HCT116 (cell line): ENCODE measurements around the gene WWOX. TPM values are rescaled to one million over a fixed set of nuclear protein-coding genes. Genes with fewer than 3 reads are reported as not detected.

ENCODE experiments used
- ATAC-seq: fragments of 200-7000 bp; cut with Tn5 transposase; 2 replicates; pipeline ENCODE4 v1.9.1; 2020; ENCODE audit warnings: mild to moderate bottlenecking, moderate library complexity
- BruUV-seq: library from RNA; stranded (reverse); fragments of 400-500 nt; replicated peaks from 2 replicates; lab custom pipeline; 2021; lab: Mats Ljungman, UMichigan
- CTCF ChIA-PET: fragments of 300-600 bp; sonication (Branson Sonifier 250); formaldehyde crosslinking; loops from one replicate; lab custom pipeline; 2021; ENCODE audit warnings: antibody characterized with exemption; lab: Charles Lee
- POLR2A ChIA-PET: fragments of 300-600, 350-600 bp; sonication (Branson Sonifier 250); formaldehyde crosslinking; loops from one replicate; lab custom pipeline; 2021; ENCODE audit warnings: antibody characterized with exemption; lab: Charles Lee
- RAD21 ChIA-PET, 2 experiments: fragments of 300-600 bp; sonication (Branson Sonifier 250); formaldehyde crosslinking; loops; one replicate each; lab custom pipeline; 2023; ENCODE audit warnings: low total read pairs in 2 of 2; ENCODE audit not compliant: uncharacterized antibody in 2 of 2, unreplicated experiment in 2 of 2, low non-redundant PET in 1 of 2; lab: Charles Lee
- DNase-seq: peaks from one replicate; pipeline ENCODE4 v3.0.0-alpha.2; 2010; ENCODE audit warnings: low read depth, low spot score
- H2AFZ ChIP-seq: fragments of 200-600 bp; shearing (Covaris generic), sonication (generic); 2 replicates; pipeline ENCODE4 v1.6.1; 2017; ENCODE audit warnings: low read depth, mixed run types, mixed read lengths, antibody characterized with exemption, low read length; ENCODE audit not compliant: poor library complexity, severe bottlenecking
- H3K27ac ChIP-seq: 2 replicates; pipeline ENCODE4 v1.5.1; 2012; ENCODE audit warnings: low read depth, low read length
- H3K27me3 ChIP-seq: fragments of 200-600 bp; sonication (generic); 2 replicates; pipeline ENCODE4 v1.6.1; 2016; ENCODE audit warnings: mixed run types, low read length, mixed read lengths; ENCODE audit not compliant: insufficient read depth
- H3K36me3 ChIP-seq, 2 experiments: fragments of 200-500 bp in 1 of 2; fragments of 200-600 bp in 1 of 2; sonication (Bioruptor generic) in 1 of 2; sonication (generic) in 1 of 2; 2 replicates each; pipeline versions ENCODE4 v1.5.1 to v1.6.1; 2014 to 2016; ENCODE audit warnings: low read length in 2 of 2, inconsistent platforms in 1 of 2, mixed read lengths in 1 of 2, mixed run types in 1 of 2; ENCODE audit not compliant: insufficient read depth in 2 of 2, control insufficient read depth in 1 of 2
- H3K4me1 ChIP-seq, 2 experiments: fragments of 200-600 bp in 1 of 2; sonication (generic) in 1 of 2; 2 replicates each; pipeline versions ENCODE4 v1.5.1 to v1.6.1; 2012 to 2017; ENCODE audit warnings: low read length in 2 of 2, inconsistent platforms in 1 of 2, mild to moderate bottlenecking in 1 of 2, mixed read lengths in 1 of 2, mixed run types in 1 of 2, moderate library complexity in 1 of 2; ENCODE audit not compliant: insufficient read depth in 2 of 2, control insufficient read depth in 1 of 2
- H3K4me2 ChIP-seq: fragments of 200-600 bp; sonication (generic); 2 replicates; pipeline ENCODE4 v1.6.1; 2017; ENCODE audit warnings: mixed run types, low read length, mixed read lengths
- H3K4me3 ChIP-seq, 2 experiments: fragments of 200-600 bp in 1 of 2; sonication (generic) in 1 of 2; replicated peaks in 1 of 2; 2 replicates each; pipeline ENCODE4 v1.5.1; 2011 to 2016; ENCODE audit warnings: low read length in 2 of 2, control low read depth in 1 of 2, low read depth in 1 of 2, mild to moderate bottlenecking in 1 of 2, mixed read lengths in 1 of 2, mixed run types in 1 of 2
- H3K79me2 ChIP-seq: fragments of 200-600 bp; sonication (generic); 2 replicates; pipeline ENCODE4 v1.6.1; 2017; ENCODE audit warnings: mild to moderate bottlenecking, mixed run types, low read length, moderate library complexity, mixed read lengths; ENCODE audit not compliant: insufficient read depth
- H3K9ac ChIP-seq: fragments of 200-600 bp; sonication (generic); 2 replicates; pipeline ENCODE4 v1.6.1; 2016; ENCODE audit warnings: low read length, mixed read lengths
- H3K9me2 ChIP-seq: fragments of 200-600 bp; sonication (generic), shearing (Covaris generic); 2 replicates; pipeline ENCODE4 v1.6.1; 2017; ENCODE audit warnings: mixed run types, mild to moderate bottlenecking, moderate library complexity; ENCODE audit not compliant: insufficient read depth
- H3K9me3 ChIP-seq, 2 experiments: fragments of 200-500 bp in 1 of 2; fragments of 200-600 bp in 1 of 2; sonication (Bioruptor generic) in 1 of 2; sonication (generic) in 1 of 2; 2 replicates each; pipeline ENCODE4 v1.6.1; 2014 to 2017; ENCODE audit warnings: low read length in 2 of 2, mixed read lengths in 2 of 2, inconsistent platforms in 1 of 2, low read depth in 1 of 2, mild to moderate bottlenecking in 1 of 2, mixed run types in 1 of 2, moderate library complexity in 1 of 2; ENCODE audit not compliant: control insufficient read depth in 1 of 2, insufficient read depth in 1 of 2
- H4K20me1 ChIP-seq: fragments of 200-600 bp; sonication (generic), shearing (Covaris generic); 2 replicates; pipeline ENCODE4 v1.6.1; 2017; ENCODE audit warnings: mixed run types, mild to moderate bottlenecking, moderate library complexity; ENCODE audit not compliant: insufficient read depth
- CBX3 ChIP-seq: IDR thresholded peaks from 2 replicates; pipeline ENCODE4 v1.6.1; 2012; ENCODE audit warnings: low read depth
- CTCF ChIP-seq, 3 experiments: fragments of 200-600 bp in 1 of 3; sonication (generic) in 1 of 3; IDR thresholded peaks in 2 of 3; conservative IDR thresholded peaks in 1 of 3; 2 replicates each; pipeline ENCODE4 v1.5.1; 2012 to 2017; ENCODE audit warnings: low read depth in 2 of 3, low read length in 2 of 3, antibody characterized with exemption in 1 of 3, borderline replicate concordance in 1 of 3, control low read depth in 1 of 3, mild to moderate bottlenecking in 1 of 3, mixed read lengths in 1 of 3, mixed run types in 1 of 3, moderate library complexity in 1 of 3; ENCODE audit not compliant: insufficient read depth in 1 of 3
- EGR1 ChIP-seq: IDR thresholded peaks from 2 replicates; pipeline ENCODE4 v1.6.1; 2012; ENCODE audit warnings: low read depth
- EZH2phosphoT487 ChIP-seq: fragments of 200-600 bp; IDR thresholded peaks from 2 replicates; pipeline ENCODE4 v1.6.1; 2018; ENCODE audit warnings: antibody characterized with exemption, borderline replicate concordance
- FOSL1 ChIP-seq: IDR thresholded peaks from 2 replicates; pipeline ENCODE4 v1.6.1; 2012; ENCODE audit warnings: low read depth
- JUND ChIP-seq: IDR thresholded peaks from 2 replicates; pipeline ENCODE4 v1.6.1; 2012
- POLR2A ChIP-seq: IDR thresholded peaks from 2 replicates; pipeline ENCODE4 v1.7.0; 2011; ENCODE audit warnings: borderline replicate concordance; ENCODE audit not compliant: insufficient read depth, insufficient read length; ENCODE audit errors: extremely low read depth
- POLR2AphosphoS5 ChIP-seq: IDR thresholded peaks from 2 replicates; pipeline ENCODE4 v1.6.1; 2011; ENCODE audit warnings: mild to moderate bottlenecking, low read depth, low read length, moderate library complexity
- RAD21 ChIP-seq: IDR thresholded peaks from 2 replicates; pipeline ENCODE4 v1.6.1; 2012; ENCODE audit warnings: low read depth, mild to moderate bottlenecking
- REST ChIP-seq: IDR thresholded peaks from 2 replicates; pipeline ENCODE4 v1.6.1; 2012; ENCODE audit warnings: low read depth
- SIN3A ChIP-seq: IDR thresholded peaks from 2 replicates; pipeline ENCODE4 v1.6.1; 2012; ENCODE audit warnings: low read depth
- SRF ChIP-seq: IDR thresholded peaks from 2 replicates; pipeline ENCODE4 v1.6.1; 2012; ENCODE audit warnings: low read depth
- TCF7L2 ChIP-seq: IDR thresholded peaks from 2 replicates; pipeline ENCODE4 v1.7.0; 2011; ENCODE audit warnings: borderline replicate concordance, inconsistent platforms; ENCODE audit not compliant: insufficient read depth, insufficient read length; ENCODE audit errors: extremely low read depth
- YY1 ChIP-seq: IDR thresholded peaks from 2 replicates; pipeline ENCODE4 v1.6.1; 2011; ENCODE audit warnings: low read length, low read depth, moderate library complexity, mild to moderate bottlenecking; ENCODE audit not compliant: insufficient replicate concordance; ENCODE audit errors: extremely low read depth
- ZFX ChIP-seq: fragments of 450-650 bp; IDR thresholded peaks from 2 replicates; pipeline ENCODE4 v1.6.1; 2017
- intact Hi-C: fragments of 100-400 bp; cut with micrococcal nuclease; formaldehyde crosslinking; loops from 2 replicates; pipeline ENCODE4 v1.10.0; 2022
- total RNA-seq: library from RNA; stranded (reverse); gene quantifications from one replicate; pipeline ENCODE4 v1.2.1, GENCODE V29; 2021; ENCODE audit not compliant: unreplicated experiment

Gene WWOX
- total RNA-seq, 1 experiment from 2014 or later, result 13.7 TPM

GRCh38 chr16:78485917-78486257, 386.4 kb downstream of the WWOX start:
- no peaks in the 10 kb centered on the region for H3K4me1 ChIP-seq
- no TSS peak for BruUV-seq

More at GRCh38 chr16:78485917-78486257, 386.4 kb downstream of the WWOX start:
- Histone ChIP-seq H3K4me2 (no peak overlapping the region), H3K9ac (no peak overlapping the region), H4K20me1 (no peaks in the 10 kb centered on the region), H3K9me2 (no peaks in the 10 kb centered on the region), H3K36me3 (no peaks in the 10 kb centered on the region), H3K27ac (no peak overlapping the region), H2AFZ (no peak overlapping the region), H3K27me3 (no peaks in the 10 kb centered on the region), H3K4me3 (no peak overlapping the region), H3K9me3 (no peaks in the 10 kb centered on the region), H3K79me2 (no peaks in the 10 kb centered on the region)
- ChIA-PET RAD21 (no interaction called here), CTCF (no interaction called here), POLR2A (no interaction called here)
- intact Hi-C loops, result no loop called here
- ATAC-seq, result no peak
- TF ChIP-seq FOSL1, result no peak
- TF ChIP-seq YY1, result no peak
- TF ChIP-seq POLR2A, result no peak
- no peak for TF ChIP-seq POLR2AphosphoS5
- TF ChIP-seq JUND, result no peak
- TF ChIP-seq EZH2phosphoT487, result no peak
- no peak for TF ChIP-seq RAD21
- no peak for TF ChIP-seq TCF7L2
- no peak for TF ChIP-seq CTCF (IDR thresholded peaks at IDR 0.05 in 2 of 3, conservative IDR thresholded peaks at IDR 0.05 in 1 of 3; ENCODE audit: borderline replicate concordance in 1 of 3, insufficient read depth in 1 of 3, low read depth in 2 of 3, low read length in 2 of 3)
- no peak for TF ChIP-seq REST
- no peak for TF ChIP-seq SIN3A
- TF ChIP-seq EGR1, result no peak
- no peak for TF ChIP-seq ZFX
- no peak for TF ChIP-seq CBX3
- no peak for TF ChIP-seq SRF
- DNase-seq, result no peak
